ENCODE data around the gene OR51L1.
"Not testable (repeated sequence)": the region's sequence is repeated elsewhere in the genome, so short reads cannot be mapped to it uniquely, and the experiment has no call there.

Gene OR51L1

GRCh38 chr11:4994551-4994950 lies at the start of gene OR51L1:
TSS of gene OR51L1 (plus strand) at chr11:4994851. CDS start at chr11:4998983, 4,132 bp downstream.
- no peak for DNase-seq (ENCODE audit: low read depth, low spot score)

- DNase-seq (ENCODE audit: low read depth, low spot score), result no peak
Measured at GRCh38 chr11:4947505-4947904, 47.1 kb upstream of the OR51L1 start, which contains the start of gene OR51A4. TSS of gene OR51A4 (minus strand) at chr11:4947605. CDS start at chr11:4947100, 505 bp downstream.

GRCh38 chr11:4955613-4956012 lies 39.0 kb upstream of the OR51L1 start, which contains the start of gene OR51A2:
TSS of gene OR51A2 (minus strand) at chr11:4955713. CDS start at chr11:4955713, 0 bp downstream.
- not testable (repeated sequence) for DNase-seq (ENCODE audit: low read depth, low spot score)

- no peak for DNase-seq (ENCODE audit: low read depth, low spot score)
Measured at GRCh38 chr11:4957396-4957795, 37.3 kb upstream of the OR51L1 start.

GRCh38 chr11:4960877-4961276 lies 33.8 kb upstream of the OR51L1 start:
- DNase-seq (ENCODE audit: low read depth, low spot score), result no peak

GRCh38 chr11:4962816-4963215 lies 31.8 kb upstream of the OR51L1 start:
- DNase-seq (ENCODE audit: low read depth, low spot score), result no peak

GRCh38 chr11:4975436-4975835 lies 19.2 kb upstream of the OR51L1 start:
- no peak for DNase-seq (ENCODE audit: low read depth, low spot score)

- no peak for DNase-seq (ENCODE audit: low read depth, low spot score)
Measured at GRCh38 chr11:4979036-4979435, 15.6 kb upstream of the OR51L1 start.

- no peak for DNase-seq (ENCODE audit: low read depth, low spot score)
Measured at GRCh38 chr11:4982678-4983077, 12.0 kb upstream of the OR51L1 start.

GRCh38 chr11:4983841-4984240 lies 10.8 kb upstream of the OR51L1 start:
- no peak for DNase-seq (ENCODE audit: low read depth, low spot score)

GRCh38 chr11:4991060-4991459 lies 3.6 kb upstream of the OR51L1 start:
- DNase-seq (ENCODE audit: low read depth, low spot score), result no peak

GRCh38 chr11:5004424-5005274 lies 10.0 kb downstream of the OR51L1 start:
- DNase-seq (ENCODE audit: low read depth, low spot score), result no peak

GRCh38 chr11:5007561-5007960 lies 12.9 kb downstream of the OR51L1 start:
- no peak for DNase-seq (ENCODE audit: low read depth, low spot score)

- no peak for DNase-seq (ENCODE audit: low read depth, low spot score)
Measured at GRCh38 chr11:5011254-5011653, 16.6 kb downstream of the OR51L1 start.

- DNase-seq (ENCODE audit: low read depth, low spot score), result no peak
Measured at GRCh38 chr11:5013012-5013411, 18.4 kb downstream of the OR51L1 start.

- no peak for DNase-seq (ENCODE audit: low read depth, low spot score)
Measured at GRCh38 chr11:5021996-5022395, 27.3 kb downstream of the OR51L1 start.

- DNase-seq (ENCODE audit: low read depth, low spot score), result no peak
Measured at GRCh38 chr11:5036669-5037068, 42.0 kb downstream of the OR51L1 start.

GRCh38 chr11:5037926-5038325 lies 43.3 kb downstream of the OR51L1 start:
- DNase-seq (ENCODE audit: low read depth, low spot score), result no peak

GRCh38 chr11:5038341-5038740 lies 43.7 kb downstream of the OR51L1 start:
- DNase-seq (ENCODE audit: low read depth, low spot score), result no peak

- no peak for DNase-seq (ENCODE audit: low read depth, low spot score)
Measured at GRCh38 chr11:5040876-5041275, 46.2 kb downstream of the OR51L1 start.

- no peak for DNase-seq (ENCODE audit: low read depth, low spot score)
Measured at GRCh38 chr11:5042091-5042490, 47.4 kb downstream of the OR51L1 start.

GRCh38 chr11:5043380-5043779 lies 48.7 kb downstream of the OR51L1 start:
- DNase-seq (ENCODE audit: low read depth, low spot score), result no peak

GRCh38 chr11:5046226-5046625 lies 51.6 kb downstream of the OR51L1 start, which contains the start of gene OR52J3:
TSS of gene OR52J3 (plus strand) at chr11:5046526. CDS start at chr11:5046526, 0 bp downstream.
- no peak for DNase-seq (ENCODE audit: low read depth, low spot score)
